Hepatocyte (in vitro differentiated cells): ENCODE data around the gene CPSF6.

ENCODE experiments used
- EZH2 ChIP-seq: fragments of 200-600 bp; sonication (generic); IDR thresholded peaks from 2 replicates; pipeline ENCODE4 v1.6.1; 2016; ENCODE audit warnings: antibody characterized with exemption, mild to moderate bottlenecking, borderline replicate concordance
- EZH2phosphoT487 ChIP-seq: fragments of 200-600 bp; sonication (generic); IDR thresholded peaks from one replicate; pipeline ENCODE4 v1.6.1; 2018; ENCODE audit warnings: antibody characterized with exemption, mild to moderate bottlenecking, low read depth, moderate library complexity; ENCODE audit not compliant: unreplicated experiment, severe bottlenecking
- TF ChIP-seq, protein P1 (sequence below): fragments of 200-600 bp; sonication (generic); IDR thresholded peaks from 2 replicates; pipeline ENCODE4 v1.5.1; 2016; ENCODE audit warnings: antibody characterized with exemption, mild to moderate bottlenecking; ENCODE audit not compliant: poor library complexity

- TF ChIP-seq, protein P1, sequence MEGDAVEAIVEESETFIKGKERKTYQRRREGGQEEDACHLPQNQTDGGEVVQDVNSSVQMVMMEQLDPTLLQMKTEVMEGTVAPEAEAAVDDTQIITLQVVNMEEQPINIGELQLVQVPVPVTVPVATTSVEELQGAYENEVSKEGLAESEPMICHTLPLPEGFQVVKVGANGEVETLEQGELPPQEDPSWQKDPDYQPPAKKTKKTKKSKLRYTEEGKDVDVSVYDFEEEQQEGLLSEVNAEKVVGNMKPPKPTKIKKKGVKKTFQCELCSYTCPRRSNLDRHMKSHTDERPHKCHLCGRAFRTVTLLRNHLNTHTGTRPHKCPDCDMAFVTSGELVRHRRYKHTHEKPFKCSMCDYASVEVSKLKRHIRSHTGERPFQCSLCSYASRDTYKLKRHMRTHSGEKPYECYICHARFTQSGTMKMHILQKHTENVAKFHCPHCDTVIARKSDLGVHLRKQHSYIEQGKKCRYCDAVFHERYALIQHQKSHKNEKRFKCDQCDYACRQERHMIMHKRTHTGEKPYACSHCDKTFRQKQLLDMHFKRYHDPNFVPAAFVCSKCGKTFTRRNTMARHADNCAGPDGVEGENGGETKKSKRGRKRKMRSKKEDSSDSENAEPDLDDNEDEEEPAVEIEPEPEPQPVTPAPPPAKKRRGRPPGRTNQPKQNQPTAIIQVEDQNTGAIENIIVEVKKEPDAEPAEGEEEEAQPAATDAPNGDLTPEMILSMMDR, result no peak
- TF ChIP-seq EZH2 (no peak), EZH2phosphoT487 (no peak)
Measured at GRCh38 chr12:69313209-69313608, 73.8 kb downstream of the CPSF6 start.
